AML-193 (cell line): Measurements from ENCODE around the gene RASD2.

ENCODE experiments used
- DNase-seq, 2 experiments: peaks; one replicate each; lab custom pipeline; 2025; lab: John Stamatoyannopoulos, UW

The RASD2 gene

DNA sequence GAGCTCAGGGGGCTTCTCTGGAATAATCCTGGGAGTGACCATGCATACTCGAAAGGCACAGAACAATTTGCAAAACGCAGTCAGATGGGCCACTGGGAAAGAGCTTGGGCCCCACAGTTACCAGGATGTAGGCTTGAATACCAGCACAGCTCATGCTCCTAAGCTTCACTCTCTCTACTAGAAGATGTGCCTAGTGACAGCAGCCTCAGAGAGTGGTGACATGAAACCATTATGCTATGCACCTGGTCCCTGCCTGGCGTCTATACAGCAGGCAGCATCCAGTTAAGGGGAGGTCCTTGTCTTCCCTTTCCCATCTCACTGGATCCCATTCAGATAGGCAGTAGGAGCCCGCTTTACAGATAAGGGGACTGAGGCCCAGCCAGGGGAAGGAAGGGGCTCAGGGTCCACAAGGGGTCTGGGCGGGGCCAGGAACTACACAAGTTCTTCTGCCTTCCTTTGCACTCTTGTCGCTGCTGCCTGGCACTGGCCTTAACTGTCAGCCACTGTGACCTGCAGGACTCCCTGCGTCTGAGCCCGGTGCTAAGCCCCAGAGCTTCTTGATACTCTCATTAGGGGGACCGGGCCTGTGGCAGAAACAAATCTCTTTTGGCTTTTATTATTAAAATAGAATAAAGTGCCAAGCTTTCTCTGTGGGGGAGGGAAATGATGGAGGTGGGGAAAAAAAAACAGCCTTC, 21.2 kb upstream of the RASD2 start:
- DNase-seq, result no peak

DNA sequence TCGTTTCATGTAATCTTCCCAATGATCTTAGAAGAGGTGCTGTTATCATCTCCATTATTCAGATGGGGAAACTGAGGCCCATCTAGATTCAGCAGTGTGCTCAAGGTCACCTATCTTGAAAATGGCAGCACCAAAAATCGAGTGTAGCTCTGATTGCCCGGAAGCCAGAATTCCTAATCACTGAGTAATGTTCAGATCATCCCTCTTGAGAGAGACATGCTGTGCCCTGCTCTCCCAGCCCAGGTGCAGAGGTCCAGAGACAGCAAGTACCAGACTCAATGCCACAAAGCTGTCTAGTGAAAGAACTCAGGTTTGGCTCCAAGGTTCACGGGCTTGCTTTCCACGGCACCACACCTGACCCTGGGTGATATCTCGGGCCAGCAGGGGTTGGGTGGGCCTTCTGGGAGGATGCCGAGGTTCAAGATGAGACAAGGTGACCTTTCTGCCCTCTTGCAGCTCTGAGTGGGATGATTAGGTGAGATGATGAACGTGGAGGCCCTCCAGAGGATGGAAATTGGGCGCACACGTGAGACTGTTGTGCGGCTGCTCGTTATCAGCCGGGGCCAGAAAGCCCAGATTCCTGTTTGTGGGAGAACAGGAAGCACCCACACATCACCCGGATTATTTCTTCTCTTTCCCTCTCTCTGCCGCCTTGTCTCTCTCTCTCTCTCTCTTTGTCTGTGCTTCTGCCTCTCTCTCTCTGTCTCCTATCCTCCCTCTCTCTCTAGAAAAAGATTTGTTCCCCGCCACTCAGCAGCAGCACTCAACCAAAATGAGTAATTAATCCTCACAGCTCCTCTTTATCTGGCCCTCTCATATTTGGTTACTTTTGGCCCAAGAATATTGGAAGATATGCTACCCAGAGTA, 19.0 kb upstream of the RASD2 start:
- DNase-seq, result no peak

- DNase-seq, result no peak
Observed at GRCh38 chr22:35522225-35523149, 18.1 kb upstream of the RASD2 start.

GRCh38 chr22:35523167-35523947, 17.3 kb upstream of the RASD2 start:
- DNase-seq, result no peak

DNA sequence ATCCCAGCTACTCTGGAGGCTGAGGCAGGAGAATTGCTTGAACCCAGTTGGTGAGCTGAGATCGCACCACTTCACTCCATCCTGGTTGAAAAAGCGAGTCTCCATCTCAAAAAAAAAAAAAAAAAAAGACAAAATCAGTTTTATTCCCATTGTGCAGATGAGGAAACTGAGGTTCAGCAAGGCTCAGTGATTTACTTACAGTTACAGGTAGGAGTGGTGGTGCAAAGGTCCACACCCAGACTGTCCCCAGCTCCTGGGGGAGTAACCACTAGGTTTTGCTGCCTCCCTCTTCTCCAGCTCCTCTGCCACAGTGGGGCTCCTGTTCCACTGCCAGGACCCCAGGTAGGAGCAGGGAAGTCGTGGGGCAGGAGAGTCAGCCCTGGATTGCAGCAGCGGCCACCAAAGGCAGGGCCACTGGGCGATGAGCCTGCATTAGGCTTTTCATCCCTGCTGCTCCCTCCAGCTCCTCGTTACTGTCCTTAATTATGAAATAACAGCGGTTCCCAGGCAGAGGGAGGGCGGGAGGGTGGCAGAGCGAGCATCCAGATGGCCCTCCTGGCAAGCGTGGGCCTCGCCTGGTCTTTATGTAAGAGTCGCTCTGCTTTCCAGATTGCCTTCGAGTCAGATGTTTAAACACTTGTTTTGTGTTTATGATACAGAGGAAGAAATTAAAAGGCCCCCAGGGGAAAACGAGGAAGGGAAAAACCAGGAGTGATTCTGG, 15.5 kb upstream of the RASD2 start:
- no peak for DNase-seq

DNA sequence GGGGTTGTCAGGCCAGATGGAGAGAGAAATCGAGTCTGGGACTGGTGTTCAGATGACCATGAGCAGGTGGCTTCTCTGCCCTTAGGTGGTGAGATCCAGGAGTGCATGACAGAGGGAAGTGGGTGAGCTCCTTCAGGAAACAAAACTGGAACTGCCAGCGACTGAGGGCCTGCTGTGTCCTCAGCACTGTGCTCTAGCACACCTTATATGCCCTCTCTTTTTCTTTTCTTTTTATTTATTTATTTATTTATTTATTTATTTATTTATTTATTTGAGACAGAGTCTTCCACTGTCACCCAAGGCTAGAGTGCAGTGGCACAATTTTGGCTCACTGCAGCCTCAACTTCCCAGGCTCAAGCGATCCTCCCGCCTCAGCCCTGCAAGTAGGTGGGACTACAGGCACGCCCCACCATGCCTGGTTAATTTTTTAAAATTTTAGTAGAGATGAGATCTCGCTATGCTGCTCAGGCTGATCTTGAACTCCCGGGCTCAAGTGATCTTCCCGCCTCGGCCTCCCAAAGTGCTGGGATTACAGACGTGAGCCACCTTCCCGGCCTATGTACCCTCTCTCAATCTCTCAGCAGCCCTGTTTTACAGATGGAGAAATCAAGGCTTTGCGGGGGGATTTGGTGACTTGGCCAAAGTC, 14.8 kb upstream of the RASD2 start:
- DNase-seq, result no peak

DNA sequence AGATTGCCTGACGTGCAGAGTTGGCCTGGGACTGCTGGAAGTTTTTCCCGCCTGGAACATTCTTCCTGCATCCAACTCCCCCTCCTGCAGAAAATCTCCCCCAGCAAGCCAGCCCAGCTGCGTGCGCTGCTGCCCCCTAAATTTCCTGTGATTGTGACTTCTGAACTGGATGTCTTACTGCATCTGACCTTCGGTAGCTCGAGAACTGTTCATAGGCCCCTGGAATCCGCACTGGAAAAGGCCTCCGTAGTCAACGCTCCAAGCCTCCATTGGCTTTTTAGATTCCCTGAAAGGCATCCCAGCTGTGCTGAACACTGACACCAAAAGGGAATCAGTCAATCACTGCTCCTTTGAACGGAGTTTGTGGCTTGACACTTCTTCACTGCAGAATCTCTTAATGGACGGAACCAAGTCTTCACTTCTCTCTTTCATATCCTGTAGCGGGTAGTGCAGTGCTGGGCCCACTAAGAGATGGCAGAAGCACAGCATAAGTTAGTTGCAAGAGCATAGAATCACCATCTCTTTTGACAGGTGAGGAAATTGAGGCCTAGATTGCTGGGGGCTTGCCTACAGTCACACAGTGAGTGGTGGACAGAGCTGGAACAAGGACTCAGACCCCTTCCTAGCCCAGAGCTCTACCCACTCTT, 14.2 kb upstream of the RASD2 start:
- no peak for DNase-seq

GRCh38 chr22:35528927-35529326, 11.7 kb upstream of the RASD2 start:
- no peak for DNase-seq

DNA sequence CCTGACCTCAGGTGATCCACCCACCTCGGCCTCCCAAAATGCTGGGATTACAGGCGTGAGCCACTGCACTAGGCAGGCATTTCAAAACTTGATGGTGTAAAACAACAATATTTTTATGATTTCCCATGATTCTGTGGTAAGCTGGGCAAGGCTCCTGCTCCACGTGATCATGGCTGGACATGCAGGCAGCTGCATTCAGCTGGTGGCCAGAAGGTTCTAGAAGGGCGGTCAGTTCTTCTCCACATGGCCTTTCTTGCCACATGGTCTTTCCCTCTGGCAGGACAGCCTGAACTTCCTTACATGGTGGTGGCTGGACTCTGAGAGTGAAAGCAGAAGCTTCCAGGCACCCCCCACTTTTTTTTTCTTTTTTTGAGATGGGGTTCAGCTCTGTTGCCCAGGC, 9.9 kb upstream of the RASD2 start:
- DNase-seq, result no peak

DNA sequence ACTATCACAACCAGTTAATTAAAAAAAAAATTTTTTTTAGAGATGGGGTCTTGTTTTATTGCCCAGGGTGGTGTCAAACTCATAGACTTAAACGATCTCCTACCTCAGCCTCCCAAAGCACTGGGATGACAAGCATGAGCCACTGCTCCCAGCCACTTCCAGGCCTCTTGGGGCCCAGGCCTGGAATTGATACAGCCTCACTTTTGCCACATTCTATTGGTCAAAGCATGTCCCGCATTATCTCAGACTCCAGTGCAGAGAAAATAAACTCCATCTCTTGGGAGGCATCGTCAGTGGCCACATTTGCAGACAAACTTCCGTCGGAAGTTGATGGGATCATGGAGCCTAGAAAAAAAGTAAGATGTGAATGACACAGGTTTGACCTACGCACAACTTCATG, 9.4 kb upstream of the RASD2 start:
- no peak for DNase-seq

- DNase-seq, result no peak
Observed at GRCh38 chr22:35531676-35532075, 9.0 kb upstream of the RASD2 start.

- DNase-seq, result no peak
Observed at GRCh38 chr22:35533365-35534029, 7.1 kb upstream of the RASD2 start.

- DNase-seq, result no peak
Observed at GRCh38 chr22:35534091-35534490, 6.5 kb upstream of the RASD2 start.

DNA sequence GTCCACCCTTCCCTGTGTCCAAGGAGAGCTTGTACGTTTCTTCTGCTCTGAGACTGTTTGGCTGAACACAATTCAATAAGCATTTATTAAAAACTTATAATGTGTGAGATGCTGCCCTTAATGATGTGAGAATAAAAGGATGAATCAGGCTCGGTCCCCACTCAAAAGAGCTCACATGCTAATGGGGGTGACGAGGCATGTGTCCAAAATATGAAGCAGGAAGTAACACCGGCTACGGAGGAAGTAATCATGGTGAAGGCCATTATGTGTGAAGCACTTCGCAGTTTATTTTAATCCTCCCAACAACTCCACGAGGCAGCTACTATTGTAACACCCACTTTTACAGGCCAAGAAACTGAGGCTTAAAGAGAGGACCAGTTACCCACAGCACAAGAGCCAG, 3.4 kb upstream of the RASD2 start:
- no peak for DNase-seq

GRCh38 chr22:35538801-35539321, 1.8 kb upstream of the RASD2 start:
- no peak for DNase-seq

GRCh38 chr22:35539487-35539886, 1.1 kb upstream of the RASD2 start:
- DNase-seq, result no peak

GRCh38 chr22:35539910-35540594, 579 bp upstream of the RASD2 start:
- DNase-seq, result peak; percentile 10 to 31

- DNase-seq, result no peak
Observed at GRCh38 chr22:35541254-35541748, 670 bp downstream of the RASD2 start.
